Epithelial cell of esophagus (primary cell): Measurements from ENCODE around the gene SCARB1.

Source experiments
- DNase-seq: peaks from one replicate; pipeline ENCODE4 v3.0.0; 2010; ENCODE audit warnings: low read depth
- H3K4me3 ChIP-seq: 2 replicates; pipeline ENCODE4 v1.5.1; 2011; ENCODE audit warnings: mild to moderate bottlenecking, low read length, control low read depth
- TF ChIP-seq, protein P1 (sequence below): IDR thresholded peaks from 2 replicates; pipeline ENCODE4 v1.5.1; 2011; ENCODE audit warnings: low read depth, mild to moderate bottlenecking, low read length, control low read depth, inconsistent platforms; ENCODE audit not compliant: insufficient read depth; ENCODE audit errors: missing control alignments

SCARB1 gene

DNA sequence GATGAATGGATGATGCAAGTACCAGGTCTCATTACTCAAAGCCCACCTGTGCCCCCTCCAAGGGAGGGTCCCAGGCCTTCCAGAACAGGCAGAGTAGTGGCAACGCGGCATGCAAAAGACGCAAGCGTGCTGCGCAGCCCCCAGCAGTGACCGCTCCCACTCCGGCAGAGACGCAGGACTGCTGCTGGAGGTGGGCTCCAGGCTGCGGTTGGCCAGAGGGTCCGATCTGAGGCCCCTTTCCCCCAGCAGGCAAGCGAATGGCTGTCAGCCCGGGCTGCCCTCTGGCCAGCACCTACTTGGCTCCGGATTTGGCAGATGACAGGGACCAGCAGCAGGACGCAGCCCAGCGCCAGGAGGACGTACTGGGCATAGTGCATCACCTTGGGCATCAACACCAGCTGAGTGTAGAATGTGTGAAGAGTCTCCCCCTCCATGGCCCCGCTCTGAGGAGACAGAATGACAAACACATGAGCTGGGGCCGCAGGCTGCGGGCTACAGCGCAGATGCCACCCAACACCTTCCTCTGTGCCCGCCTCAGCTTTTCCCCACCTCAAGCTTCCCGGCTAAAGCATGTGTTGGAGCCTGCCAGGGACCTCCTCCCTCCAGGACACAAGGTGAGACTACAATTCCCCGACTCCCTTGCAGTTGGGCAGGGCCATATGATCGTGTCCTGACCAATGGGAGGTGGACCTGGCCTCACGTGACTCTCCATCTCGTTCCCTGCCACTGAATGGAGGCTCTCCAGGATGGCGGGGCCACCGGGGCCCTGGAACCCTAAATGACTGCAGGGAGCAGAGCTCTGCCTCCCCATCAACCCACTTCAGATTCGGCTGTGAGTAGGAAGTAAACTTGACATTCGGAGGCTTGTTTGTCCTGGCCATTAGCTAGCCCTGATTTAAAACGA, 77.4 kb downstream of the SCARB1 start:
- H3K4me3 ChIP-seq: peak overlapping the region; percentile 49
- DNase-seq: peak; percentile 63
- TF ChIP-seq, protein P1, sequence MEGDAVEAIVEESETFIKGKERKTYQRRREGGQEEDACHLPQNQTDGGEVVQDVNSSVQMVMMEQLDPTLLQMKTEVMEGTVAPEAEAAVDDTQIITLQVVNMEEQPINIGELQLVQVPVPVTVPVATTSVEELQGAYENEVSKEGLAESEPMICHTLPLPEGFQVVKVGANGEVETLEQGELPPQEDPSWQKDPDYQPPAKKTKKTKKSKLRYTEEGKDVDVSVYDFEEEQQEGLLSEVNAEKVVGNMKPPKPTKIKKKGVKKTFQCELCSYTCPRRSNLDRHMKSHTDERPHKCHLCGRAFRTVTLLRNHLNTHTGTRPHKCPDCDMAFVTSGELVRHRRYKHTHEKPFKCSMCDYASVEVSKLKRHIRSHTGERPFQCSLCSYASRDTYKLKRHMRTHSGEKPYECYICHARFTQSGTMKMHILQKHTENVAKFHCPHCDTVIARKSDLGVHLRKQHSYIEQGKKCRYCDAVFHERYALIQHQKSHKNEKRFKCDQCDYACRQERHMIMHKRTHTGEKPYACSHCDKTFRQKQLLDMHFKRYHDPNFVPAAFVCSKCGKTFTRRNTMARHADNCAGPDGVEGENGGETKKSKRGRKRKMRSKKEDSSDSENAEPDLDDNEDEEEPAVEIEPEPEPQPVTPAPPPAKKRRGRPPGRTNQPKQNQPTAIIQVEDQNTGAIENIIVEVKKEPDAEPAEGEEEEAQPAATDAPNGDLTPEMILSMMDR: no peak

DNA sequence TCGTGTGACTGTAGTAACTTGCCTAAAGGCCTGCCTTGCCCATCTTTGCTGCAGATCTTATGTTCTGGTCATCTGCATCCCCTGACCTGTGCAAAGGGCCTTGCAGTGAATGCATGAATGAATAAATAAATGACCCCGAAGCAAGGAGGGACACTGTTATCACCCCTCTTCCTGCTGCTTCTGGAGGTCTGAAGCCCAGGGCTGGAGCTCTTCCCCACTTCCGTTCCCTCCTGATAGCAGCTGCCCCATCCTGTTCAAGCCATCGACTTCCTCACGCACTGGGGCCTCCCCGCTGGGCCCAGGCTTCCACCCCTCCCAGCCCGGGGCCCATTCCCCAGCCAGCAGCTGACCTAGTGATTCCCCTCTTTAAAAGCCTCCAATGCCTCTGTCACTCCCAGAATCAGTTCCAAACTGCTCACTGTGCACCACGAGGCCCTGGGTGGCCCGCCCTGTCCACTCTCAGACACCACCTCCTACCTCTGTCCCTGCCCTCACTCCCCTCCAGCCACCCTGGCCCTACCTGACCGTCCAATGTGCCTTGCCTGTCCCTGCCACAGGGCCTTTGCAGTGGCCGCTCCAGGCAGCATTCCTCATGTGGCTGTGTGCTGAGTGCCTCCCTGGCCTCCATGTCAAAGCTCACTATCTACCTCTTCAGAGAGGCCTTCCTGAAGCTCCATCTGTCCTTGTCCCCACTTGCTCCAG, 78.6 kb downstream of the SCARB1 start:
- TF ChIP-seq, protein P1: no peak
- no peak for DNase-seq
- H3K4me3 ChIP-seq: no peak overlapping the region

DNA sequence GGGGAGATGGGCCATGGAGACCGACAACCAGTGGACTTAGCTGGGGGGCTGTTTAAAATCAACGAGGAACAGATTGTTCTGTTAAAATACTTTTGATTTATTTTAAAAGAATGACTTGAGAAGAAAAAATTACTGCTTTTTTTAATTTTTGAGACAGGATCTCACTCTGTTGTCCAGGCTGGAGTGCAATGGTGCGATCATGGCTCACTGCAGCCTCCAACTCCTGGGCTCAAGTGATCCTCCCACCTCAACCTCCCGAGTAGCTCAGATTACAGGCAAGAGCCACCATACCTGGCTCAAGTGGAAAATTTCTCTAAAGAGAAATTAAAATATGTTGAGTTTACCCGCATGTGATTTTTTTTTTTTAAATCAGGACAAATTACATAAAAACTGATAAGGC, 80.6 kb downstream of the SCARB1 start:
- no peak for DNase-seq
- H3K4me3 ChIP-seq: no peak overlapping the region
- TF ChIP-seq, protein P1: no peak

DNA sequence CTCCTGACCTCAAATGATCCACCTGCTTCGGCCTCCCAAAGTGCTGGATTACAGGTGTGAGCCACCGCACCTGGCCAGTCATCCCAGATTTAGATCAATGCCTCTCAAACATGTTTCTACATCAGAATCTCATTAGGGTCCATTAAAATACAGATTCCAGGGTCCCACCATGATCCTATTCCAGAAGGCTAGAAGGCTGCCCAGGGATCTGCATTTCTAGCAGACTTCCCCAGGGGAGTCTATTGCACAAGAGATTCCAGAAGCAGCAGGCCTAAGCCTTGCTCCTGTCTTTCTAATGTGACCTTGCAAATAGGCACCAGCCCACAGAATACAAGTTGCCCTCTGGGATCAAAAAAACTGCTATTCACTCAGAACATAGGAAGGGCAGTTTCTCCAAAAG, 81.5 kb downstream of the SCARB1 start:
- TF ChIP-seq, protein P1: no peak
- DNase-seq: no peak
- H3K4me3 ChIP-seq: no peak overlapping the region

DNA sequence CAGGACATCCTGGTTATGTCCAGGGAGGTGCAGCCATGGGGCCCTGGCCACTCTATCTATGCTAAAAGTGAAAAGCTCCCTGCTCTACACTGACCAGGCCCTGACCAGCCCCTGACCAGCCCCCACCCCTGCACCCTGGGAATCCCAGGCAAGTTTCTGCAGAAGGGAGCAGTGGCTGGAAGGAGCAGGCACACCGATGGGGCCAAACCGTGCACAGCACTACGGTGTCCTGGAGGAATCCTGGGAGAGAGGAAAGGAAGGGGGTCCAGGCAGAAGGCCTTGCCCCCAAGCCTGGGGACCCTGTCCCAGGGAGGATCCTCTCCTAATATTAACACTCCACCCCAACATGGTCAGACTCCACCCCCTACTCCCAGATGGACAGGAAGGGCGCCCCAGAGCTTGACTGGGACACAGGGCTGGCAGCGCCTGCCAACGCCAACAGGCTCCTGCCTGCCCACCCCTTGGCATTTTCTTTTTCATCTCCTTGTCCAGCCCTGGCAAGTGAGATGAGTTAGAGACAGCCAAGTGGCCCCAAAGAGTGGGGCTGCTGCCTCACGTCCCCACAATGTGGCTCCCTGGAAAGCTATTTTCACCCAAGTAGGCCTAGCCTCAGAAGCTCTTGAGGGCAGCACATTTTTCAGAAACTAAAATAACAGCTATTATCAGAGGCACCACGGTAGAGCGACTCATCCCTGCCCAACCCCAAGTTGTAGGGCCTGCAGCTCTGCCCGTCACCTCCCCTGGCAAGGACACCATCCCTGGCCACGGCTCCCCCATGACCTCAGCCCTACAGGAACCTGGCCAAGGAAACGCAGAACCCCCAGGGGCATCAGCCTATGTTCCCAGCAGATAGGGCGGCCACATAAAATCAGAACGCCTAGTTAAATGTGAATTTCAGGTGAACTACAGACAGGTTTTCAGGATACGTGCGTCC, 82.6 kb downstream of the SCARB1 start:
- no peak overlapping the region for H3K4me3 ChIP-seq
- TF ChIP-seq, protein P1: no peak
- peak; percentile 12 for DNase-seq

DNA sequence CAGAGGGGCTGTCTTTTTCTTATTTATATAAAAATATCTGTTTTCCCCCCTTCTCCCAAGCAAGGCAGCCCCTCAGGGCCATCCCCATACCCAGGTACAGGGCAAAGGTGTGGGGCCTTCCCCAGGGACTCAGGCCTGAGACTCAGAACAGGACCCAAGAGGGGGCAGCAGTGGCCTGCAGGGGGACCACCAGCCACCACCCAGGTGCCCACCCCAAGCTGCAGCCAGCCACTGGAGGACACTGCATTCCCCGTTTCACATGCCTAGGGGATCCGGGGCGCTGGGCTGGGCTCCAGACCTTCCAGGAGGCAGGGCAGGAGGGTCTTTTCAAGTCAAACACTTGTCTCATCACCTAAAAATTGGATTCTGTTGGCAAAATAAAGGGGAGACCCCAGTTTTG, 83.3 kb downstream of the SCARB1 start:
- H3K4me3 ChIP-seq: no peak overlapping the region
- DNase-seq: no peak
- TF ChIP-seq, protein P1: no peak
